HCT116 (cell line): ENCODE measurements around the gene ALDH7A1. TPM values are rescaled to one million over a fixed set of nuclear protein-coding genes. Genes with fewer than 3 reads are reported as not detected.

Source experiments
- ATAC-seq: fragments of 200-7000 bp; cut with Tn5 transposase; 2 replicates; pipeline ENCODE4 v1.9.1; 2020; ENCODE audit warnings: mild to moderate bottlenecking, moderate library complexity
- BruUV-seq: library from RNA; stranded (reverse); fragments of 400-500 nt; replicated peaks from 2 replicates; lab custom pipeline; 2021; lab: Mats Ljungman, UMichigan
- CTCF ChIA-PET: fragments of 300-600 bp; sonication (Branson Sonifier 250); formaldehyde crosslinking; loops from one replicate; lab custom pipeline; 2021; ENCODE audit warnings: antibody characterized with exemption; lab: Charles Lee
- POLR2A ChIA-PET: fragments of 300-600, 350-600 bp; sonication (Branson Sonifier 250); formaldehyde crosslinking; loops from one replicate; lab custom pipeline; 2021; ENCODE audit warnings: antibody characterized with exemption; lab: Charles Lee
- RAD21 ChIA-PET, 2 experiments: fragments of 300-600 bp; sonication (Branson Sonifier 250); formaldehyde crosslinking; loops; one replicate each; lab custom pipeline; 2023; ENCODE audit warnings: low total read pairs in 2 of 2; ENCODE audit not compliant: uncharacterized antibody in 2 of 2, unreplicated experiment in 2 of 2, low non-redundant PET in 1 of 2; lab: Charles Lee
- DNase-seq: peaks from one replicate; pipeline ENCODE4 v3.0.0-alpha.2; 2010; ENCODE audit warnings: low read depth, low spot score
- H2AFZ ChIP-seq: fragments of 200-600 bp; shearing (Covaris generic), sonication (generic); 2 replicates; pipeline ENCODE4 v1.6.1; 2017; ENCODE audit warnings: low read depth, mixed run types, mixed read lengths, antibody characterized with exemption, low read length; ENCODE audit not compliant: poor library complexity, severe bottlenecking
- H3K27ac ChIP-seq: 2 replicates; pipeline ENCODE4 v1.5.1; 2012; ENCODE audit warnings: low read depth, low read length
- H3K27me3 ChIP-seq: fragments of 200-600 bp; sonication (generic); 2 replicates; pipeline ENCODE4 v1.6.1; 2016; ENCODE audit warnings: mixed run types, low read length, mixed read lengths; ENCODE audit not compliant: insufficient read depth
- H3K36me3 ChIP-seq, 2 experiments: fragments of 200-500 bp in 1 of 2; fragments of 200-600 bp in 1 of 2; sonication (Bioruptor generic) in 1 of 2; sonication (generic) in 1 of 2; 2 replicates each; pipeline versions ENCODE4 v1.5.1 to v1.6.1; 2014 to 2016; ENCODE audit warnings: low read length in 2 of 2, inconsistent platforms in 1 of 2, mixed read lengths in 1 of 2, mixed run types in 1 of 2; ENCODE audit not compliant: insufficient read depth in 2 of 2, control insufficient read depth in 1 of 2
- H3K4me1 ChIP-seq, 2 experiments: fragments of 200-600 bp in 1 of 2; sonication (generic) in 1 of 2; 2 replicates each; pipeline versions ENCODE4 v1.5.1 to v1.6.1; 2012 to 2017; ENCODE audit warnings: low read length in 2 of 2, inconsistent platforms in 1 of 2, mild to moderate bottlenecking in 1 of 2, mixed read lengths in 1 of 2, mixed run types in 1 of 2, moderate library complexity in 1 of 2; ENCODE audit not compliant: insufficient read depth in 2 of 2, control insufficient read depth in 1 of 2
- H3K4me2 ChIP-seq: fragments of 200-600 bp; sonication (generic); 2 replicates; pipeline ENCODE4 v1.6.1; 2017; ENCODE audit warnings: mixed run types, low read length, mixed read lengths
- H3K4me3 ChIP-seq, 2 experiments: fragments of 200-600 bp in 1 of 2; sonication (generic) in 1 of 2; replicated peaks in 1 of 2; 2 replicates each; pipeline ENCODE4 v1.5.1; 2011 to 2016; ENCODE audit warnings: low read length in 2 of 2, control low read depth in 1 of 2, low read depth in 1 of 2, mild to moderate bottlenecking in 1 of 2, mixed read lengths in 1 of 2, mixed run types in 1 of 2
- H3K79me2 ChIP-seq: fragments of 200-600 bp; sonication (generic); 2 replicates; pipeline ENCODE4 v1.6.1; 2017; ENCODE audit warnings: mild to moderate bottlenecking, mixed run types, low read length, moderate library complexity, mixed read lengths; ENCODE audit not compliant: insufficient read depth
- H3K9ac ChIP-seq: fragments of 200-600 bp; sonication (generic); 2 replicates; pipeline ENCODE4 v1.6.1; 2016; ENCODE audit warnings: low read length, mixed read lengths
- H3K9me2 ChIP-seq: fragments of 200-600 bp; sonication (generic), shearing (Covaris generic); 2 replicates; pipeline ENCODE4 v1.6.1; 2017; ENCODE audit warnings: mixed run types, mild to moderate bottlenecking, moderate library complexity; ENCODE audit not compliant: insufficient read depth
- H3K9me3 ChIP-seq, 2 experiments: fragments of 200-500 bp in 1 of 2; fragments of 200-600 bp in 1 of 2; sonication (Bioruptor generic) in 1 of 2; sonication (generic) in 1 of 2; 2 replicates each; pipeline ENCODE4 v1.6.1; 2014 to 2017; ENCODE audit warnings: low read length in 2 of 2, mixed read lengths in 2 of 2, inconsistent platforms in 1 of 2, low read depth in 1 of 2, mild to moderate bottlenecking in 1 of 2, mixed run types in 1 of 2, moderate library complexity in 1 of 2; ENCODE audit not compliant: control insufficient read depth in 1 of 2, insufficient read depth in 1 of 2
- H4K20me1 ChIP-seq: fragments of 200-600 bp; sonication (generic), shearing (Covaris generic); 2 replicates; pipeline ENCODE4 v1.6.1; 2017; ENCODE audit warnings: mixed run types, mild to moderate bottlenecking, moderate library complexity; ENCODE audit not compliant: insufficient read depth
- CBX3 ChIP-seq: IDR thresholded peaks from 2 replicates; pipeline ENCODE4 v1.6.1; 2012; ENCODE audit warnings: low read depth
- CEBPB ChIP-seq: IDR thresholded peaks from 2 replicates; pipeline ENCODE4 v1.6.1; 2012; ENCODE audit warnings: low read depth
- EGR1 ChIP-seq: IDR thresholded peaks from 2 replicates; pipeline ENCODE4 v1.6.1; 2012; ENCODE audit warnings: low read depth
- EZH2 ChIP-seq: fragments of 200-600 bp; sonication (generic); IDR thresholded peaks from 2 replicates; pipeline ENCODE4 v1.6.1; 2017; ENCODE audit warnings: antibody characterized with exemption, mixed run types
- EZH2phosphoT487 ChIP-seq: fragments of 200-600 bp; IDR thresholded peaks from 2 replicates; pipeline ENCODE4 v1.6.1; 2018; ENCODE audit warnings: antibody characterized with exemption, borderline replicate concordance
- FOSL1 ChIP-seq: IDR thresholded peaks from 2 replicates; pipeline ENCODE4 v1.6.1; 2012; ENCODE audit warnings: low read depth
- POLR2A ChIP-seq: IDR thresholded peaks from 2 replicates; pipeline ENCODE4 v1.7.0; 2011; ENCODE audit warnings: borderline replicate concordance; ENCODE audit not compliant: insufficient read depth, insufficient read length; ENCODE audit errors: extremely low read depth
- RAD21 ChIP-seq: IDR thresholded peaks from 2 replicates; pipeline ENCODE4 v1.6.1; 2012; ENCODE audit warnings: low read depth, mild to moderate bottlenecking
- SIN3A ChIP-seq: IDR thresholded peaks from 2 replicates; pipeline ENCODE4 v1.6.1; 2012; ENCODE audit warnings: low read depth
- SRF ChIP-seq: IDR thresholded peaks from 2 replicates; pipeline ENCODE4 v1.6.1; 2012; ENCODE audit warnings: low read depth
- TCF7L2 ChIP-seq: IDR thresholded peaks from 2 replicates; pipeline ENCODE4 v1.7.0; 2011; ENCODE audit warnings: borderline replicate concordance, inconsistent platforms; ENCODE audit not compliant: insufficient read depth, insufficient read length; ENCODE audit errors: extremely low read depth
- YY1 ChIP-seq: IDR thresholded peaks from 2 replicates; pipeline ENCODE4 v1.6.1; 2011; ENCODE audit warnings: low read length, low read depth, moderate library complexity, mild to moderate bottlenecking; ENCODE audit not compliant: insufficient replicate concordance; ENCODE audit errors: extremely low read depth
- ZFX ChIP-seq: fragments of 450-650 bp; IDR thresholded peaks from 2 replicates; pipeline ENCODE4 v1.6.1; 2017
- ZNF274 ChIP-seq: fragments of 200-500 bp; sonication (Bioruptor generic); IDR thresholded peaks from 2 replicates; pipeline ENCODE4 v1.6.1; 2014; ENCODE audit warnings: mild to moderate bottlenecking, low read depth, low read length, inconsistent platforms
- intact Hi-C: fragments of 100-400 bp; cut with micrococcal nuclease; formaldehyde crosslinking; loops from 2 replicates; pipeline ENCODE4 v1.10.0; 2022
- total RNA-seq: library from RNA; stranded (reverse); gene quantifications from one replicate; pipeline ENCODE4 v1.2.1, GENCODE V29; 2021; ENCODE audit not compliant: unreplicated experiment
- TF ChIP-seq, protein P1 (sequence below): IDR thresholded peaks from 2 replicates; pipeline ENCODE4 v1.6.1; 2012; ENCODE audit warnings: low read depth
- TF ChIP-seq, protein P2 (sequence below): IDR thresholded peaks from 2 replicates; pipeline ENCODE4 v1.6.1; 2012
- TF ChIP-seq, protein P3 (sequence below): IDR thresholded peaks from 2 replicates; pipeline ENCODE4 v1.6.1; 2012
- TF ChIP-seq, protein P4 (sequence below): IDR thresholded peaks from 2 replicates; pipeline ENCODE4 v1.6.1; 2011; ENCODE audit warnings: mild to moderate bottlenecking, low read length, moderate library complexity; ENCODE audit not compliant: insufficient replicate concordance; ENCODE audit errors: extremely low read depth

Gene ALDH7A1
- total RNA-seq, 1 experiment from 2014 or later = 93.2 TPM

DNA sequence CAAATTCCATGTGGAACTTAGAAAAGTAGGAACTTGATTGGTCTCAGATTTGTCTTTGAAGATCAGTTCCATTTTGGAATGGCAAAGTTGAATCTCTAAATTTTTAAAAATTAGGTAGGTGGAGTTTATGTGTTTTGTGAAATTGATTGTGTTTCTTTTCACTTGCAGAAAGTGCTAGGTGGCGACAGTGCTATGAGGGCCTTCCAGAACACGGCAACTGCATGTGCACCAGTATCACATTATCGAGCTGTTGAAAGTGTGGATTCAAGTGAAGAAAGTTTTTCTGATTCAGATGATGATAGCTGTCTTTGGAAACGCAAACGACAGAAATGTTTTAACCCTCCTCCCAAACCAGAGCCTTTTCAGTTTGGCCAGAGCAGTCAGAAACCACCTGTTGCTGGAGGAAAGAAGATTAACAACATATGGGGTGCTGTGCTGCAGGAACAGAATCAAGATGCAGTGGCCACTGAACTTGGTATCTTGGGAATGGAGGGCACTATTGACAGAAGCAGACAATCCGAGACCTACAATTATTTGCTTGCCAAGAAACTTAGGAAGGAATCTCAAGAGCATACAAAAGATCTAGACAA, 8.5 kb upstream of the ALDH7A1 start:
- H3K79me2 ChIP-seq = peaks cover 76% of the 10 kb centered on the region
- H3K36me3 ChIP-seq = peaks cover 16 to 32% of the 10 kb centered on the region in 2 experiments
- peaks cover 5 to 14% of the 10 kb centered on the region in 2 experiments; a peak in 3 of 4 replicates for H3K4me1 ChIP-seq
- no peak overlapping the region for H3K4me3 ChIP-seq
- POLR2A ChIA-PET = no interaction called here
- RAD21 ChIA-PET = no interaction called here
- DNase-seq = no peak
- ATAC-seq = no peak
- TF ChIP-seq SIN3A (no peak), CBX3 (no peak), ZNF274 (no peak), EZH2phosphoT487 (no peak), RAD21 (no peak), SRF (no peak), YY1 (no peak), EZH2 (no peak), ZFX (no peak), FOSL1 (no peak), CEBPB (no peak), EGR1 (no peak), TCF7L2 (no peak), POLR2A (no peak)
- TF ChIP-seq, protein P1, sequence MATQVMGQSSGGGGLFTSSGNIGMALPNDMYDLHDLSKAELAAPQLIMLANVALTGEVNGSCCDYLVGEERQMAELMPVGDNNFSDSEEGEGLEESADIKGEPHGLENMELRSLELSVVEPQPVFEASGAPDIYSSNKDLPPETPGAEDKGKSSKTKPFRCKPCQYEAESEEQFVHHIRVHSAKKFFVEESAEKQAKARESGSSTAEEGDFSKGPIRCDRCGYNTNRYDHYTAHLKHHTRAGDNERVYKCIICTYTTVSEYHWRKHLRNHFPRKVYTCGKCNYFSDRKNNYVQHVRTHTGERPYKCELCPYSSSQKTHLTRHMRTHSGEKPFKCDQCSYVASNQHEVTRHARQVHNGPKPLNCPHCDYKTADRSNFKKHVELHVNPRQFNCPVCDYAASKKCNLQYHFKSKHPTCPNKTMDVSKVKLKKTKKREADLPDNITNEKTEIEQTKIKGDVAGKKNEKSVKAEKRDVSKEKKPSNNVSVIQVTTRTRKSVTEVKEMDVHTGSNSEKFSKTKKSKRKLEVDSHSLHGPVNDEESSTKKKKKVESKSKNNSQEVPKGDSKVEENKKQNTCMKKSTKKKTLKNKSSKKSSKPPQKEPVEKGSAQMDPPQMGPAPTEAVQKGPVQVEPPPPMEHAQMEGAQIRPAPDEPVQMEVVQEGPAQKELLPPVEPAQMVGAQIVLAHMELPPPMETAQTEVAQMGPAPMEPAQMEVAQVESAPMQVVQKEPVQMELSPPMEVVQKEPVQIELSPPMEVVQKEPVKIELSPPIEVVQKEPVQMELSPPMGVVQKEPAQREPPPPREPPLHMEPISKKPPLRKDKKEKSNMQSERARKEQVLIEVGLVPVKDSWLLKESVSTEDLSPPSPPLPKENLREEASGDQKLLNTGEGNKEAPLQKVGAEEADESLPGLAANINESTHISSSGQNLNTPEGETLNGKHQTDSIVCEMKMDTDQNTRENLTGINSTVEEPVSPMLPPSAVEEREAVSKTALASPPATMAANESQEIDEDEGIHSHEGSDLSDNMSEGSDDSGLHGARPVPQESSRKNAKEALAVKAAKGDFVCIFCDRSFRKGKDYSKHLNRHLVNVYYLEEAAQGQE = no peak
- TF ChIP-seq, protein P2, sequence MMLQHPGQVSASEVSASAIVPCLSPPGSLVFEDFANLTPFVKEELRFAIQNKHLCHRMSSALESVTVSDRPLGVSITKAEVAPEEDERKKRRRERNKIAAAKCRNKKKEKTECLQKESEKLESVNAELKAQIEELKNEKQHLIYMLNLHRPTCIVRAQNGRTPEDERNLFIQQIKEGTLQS = no peak
- TF ChIP-seq, protein P3, sequence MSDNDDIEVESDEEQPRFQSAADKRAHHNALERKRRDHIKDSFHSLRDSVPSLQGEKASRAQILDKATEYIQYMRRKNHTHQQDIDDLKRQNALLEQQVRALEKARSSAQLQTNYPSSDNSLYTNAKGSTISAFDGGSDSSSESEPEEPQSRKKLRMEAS = no peak
- TF ChIP-seq, protein P4, sequence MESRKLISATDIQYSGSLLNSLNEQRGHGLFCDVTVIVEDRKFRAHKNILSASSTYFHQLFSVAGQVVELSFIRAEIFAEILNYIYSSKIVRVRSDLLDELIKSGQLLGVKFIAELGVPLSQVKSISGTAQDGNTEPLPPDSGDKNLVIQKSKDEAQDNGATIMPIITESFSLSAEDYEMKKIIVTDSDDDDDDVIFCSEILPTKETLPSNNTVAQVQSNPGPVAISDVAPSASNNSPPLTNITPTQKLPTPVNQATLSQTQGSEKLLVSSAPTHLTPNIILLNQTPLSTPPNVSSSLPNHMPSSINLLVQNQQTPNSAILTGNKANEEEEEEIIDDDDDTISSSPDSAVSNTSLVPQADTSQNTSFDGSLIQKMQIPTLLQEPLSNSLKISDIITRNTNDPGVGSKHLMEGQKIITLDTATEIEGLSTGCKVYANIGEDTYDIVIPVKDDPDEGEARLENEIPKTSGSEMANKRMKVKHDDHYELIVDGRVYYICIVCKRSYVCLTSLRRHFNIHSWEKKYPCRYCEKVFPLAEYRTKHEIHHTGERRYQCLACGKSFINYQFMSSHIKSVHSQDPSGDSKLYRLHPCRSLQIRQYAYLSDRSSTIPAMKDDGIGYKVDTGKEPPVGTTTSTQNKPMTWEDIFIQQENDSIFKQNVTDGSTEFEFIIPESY = no peak
- intact Hi-C loops = no loop called here
- peaks cover 17% of the 10 kb centered on the region; the same call in 1 of the 2 replicates for H4K20me1 ChIP-seq
- H3K4me2 ChIP-seq = no peak overlapping the region
- H3K9me2 ChIP-seq = no peaks in the 10 kb centered on the region
- H3K27me3 ChIP-seq = no peaks in the 10 kb centered on the region
- CTCF ChIA-PET = interaction anchor here (0.6 kb wide), 1 partner anchor 367 kb away, joined by 3 read pairs; no protein-coding TSS in a partner anchor
- no peaks in the 10 kb centered on the region for H3K9me3 ChIP-seq
- no peak overlapping the region for H3K27ac ChIP-seq
- H2AFZ ChIP-seq = no peak overlapping the region
- no peak overlapping the region for H3K9ac ChIP-seq
- no TSS peak for BruUV-seq
